ENCODE results near the gene USP19.

USP19 gene

DNA sequence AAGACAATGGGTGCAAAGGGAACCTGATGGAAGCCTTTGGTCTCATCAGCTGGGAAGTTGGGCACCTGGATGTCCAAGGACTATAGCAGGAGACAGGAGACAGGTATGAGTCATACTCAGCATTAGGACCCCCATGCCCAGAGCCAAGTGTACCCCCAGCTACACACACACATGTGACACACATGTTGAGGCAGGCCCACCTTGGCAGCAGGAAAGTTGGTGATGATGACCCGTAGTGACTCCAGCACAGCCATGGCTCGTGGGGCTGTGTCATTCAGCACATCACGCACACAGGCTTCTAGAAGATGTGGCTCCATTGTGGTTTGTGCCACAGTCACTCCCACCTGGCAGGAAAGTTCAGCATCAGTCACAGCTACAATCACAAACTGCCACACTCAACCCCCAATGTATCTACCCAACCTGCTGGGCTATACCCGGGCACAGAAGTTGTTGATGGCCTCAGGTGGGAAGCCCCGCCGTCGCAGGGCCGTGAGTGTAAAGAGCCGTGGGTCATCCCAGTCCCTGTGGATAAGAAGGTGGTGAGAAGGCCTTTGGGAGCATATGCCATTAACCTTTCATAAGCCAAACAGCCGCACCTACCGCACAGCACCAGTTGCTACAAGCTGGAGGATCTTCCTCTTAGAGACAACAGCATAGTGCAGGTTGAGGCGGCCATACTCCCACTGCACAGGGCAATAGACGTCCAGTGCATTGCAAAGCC, 21.6 kb downstream of the USP19 start:
- no peak for DNase-seq

DNA sequence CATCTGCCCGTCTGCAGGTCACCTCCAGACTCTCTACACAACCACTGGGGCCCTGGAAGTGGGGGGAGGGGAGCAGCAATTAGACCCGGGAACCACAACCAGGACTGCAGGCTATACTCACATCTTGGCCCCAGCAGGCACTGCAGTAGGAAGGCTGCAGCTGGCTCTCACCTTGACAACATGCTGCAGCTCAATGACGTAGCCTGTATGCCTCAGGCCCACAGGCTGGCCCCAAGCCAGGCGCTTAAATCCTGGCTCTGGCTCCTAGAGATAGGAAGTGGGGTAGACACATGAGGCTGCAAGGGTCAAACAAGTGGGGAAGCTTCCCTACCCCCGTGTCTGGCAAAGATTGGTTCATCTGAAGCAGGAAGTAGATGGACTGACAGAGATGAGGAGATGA, 22.2 kb downstream of the USP19 start:
- no peak for DNase-seq

DNA sequence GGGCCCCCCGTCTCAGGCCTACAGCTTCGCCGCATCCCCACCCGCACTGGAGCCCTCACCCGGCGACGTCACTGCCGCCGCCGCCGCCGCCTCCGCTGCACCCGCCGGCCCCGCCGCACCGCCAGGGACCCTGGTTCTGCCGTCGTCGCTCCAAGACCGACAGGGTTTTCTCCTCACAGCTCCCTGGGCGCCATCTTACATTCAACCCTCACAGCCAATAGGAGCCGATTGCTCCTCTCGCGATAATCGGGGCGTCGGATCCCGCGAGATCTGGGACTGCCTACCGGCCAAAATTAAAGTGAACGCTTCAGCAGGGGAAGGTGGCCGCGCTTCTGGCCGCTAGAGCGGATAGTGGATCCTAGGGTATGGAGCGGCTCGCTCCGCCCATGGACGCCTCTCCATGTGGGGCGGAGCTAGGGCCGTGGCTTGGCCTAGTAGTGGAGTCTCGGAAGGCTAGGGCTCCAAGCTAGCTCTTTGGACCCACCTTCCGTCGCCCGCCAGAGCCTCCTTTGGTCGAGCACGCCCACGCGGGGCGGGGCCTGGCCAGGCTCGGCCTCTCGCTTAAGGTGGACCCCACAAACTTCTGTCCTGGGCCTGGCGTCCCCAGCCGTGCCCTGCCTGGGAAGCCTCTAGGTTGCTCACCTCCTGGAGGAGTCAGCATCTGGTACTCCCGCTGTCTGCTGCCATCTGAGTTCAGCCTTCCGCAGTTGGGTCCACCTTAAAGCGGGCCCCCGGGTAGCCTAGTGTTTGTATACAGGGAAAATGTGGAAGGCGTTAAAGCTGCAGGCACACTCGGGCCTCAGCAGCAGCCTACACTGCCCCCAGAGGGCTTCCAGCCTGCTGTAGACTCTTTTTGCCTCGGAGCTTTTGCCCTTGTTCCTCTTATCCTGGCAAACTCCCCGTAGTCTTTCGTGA, 26.5 kb downstream of the USP19 start, which contains the start of gene QRICH1:
Gene QRICH1, minus strand, starts transcription at position 219 of the 915 bp plus-strand sequence. CDS start 17,054 bp downstream, outside the sequence.
- peak; percentile 96 to 98 for DNase-seq

DNA sequence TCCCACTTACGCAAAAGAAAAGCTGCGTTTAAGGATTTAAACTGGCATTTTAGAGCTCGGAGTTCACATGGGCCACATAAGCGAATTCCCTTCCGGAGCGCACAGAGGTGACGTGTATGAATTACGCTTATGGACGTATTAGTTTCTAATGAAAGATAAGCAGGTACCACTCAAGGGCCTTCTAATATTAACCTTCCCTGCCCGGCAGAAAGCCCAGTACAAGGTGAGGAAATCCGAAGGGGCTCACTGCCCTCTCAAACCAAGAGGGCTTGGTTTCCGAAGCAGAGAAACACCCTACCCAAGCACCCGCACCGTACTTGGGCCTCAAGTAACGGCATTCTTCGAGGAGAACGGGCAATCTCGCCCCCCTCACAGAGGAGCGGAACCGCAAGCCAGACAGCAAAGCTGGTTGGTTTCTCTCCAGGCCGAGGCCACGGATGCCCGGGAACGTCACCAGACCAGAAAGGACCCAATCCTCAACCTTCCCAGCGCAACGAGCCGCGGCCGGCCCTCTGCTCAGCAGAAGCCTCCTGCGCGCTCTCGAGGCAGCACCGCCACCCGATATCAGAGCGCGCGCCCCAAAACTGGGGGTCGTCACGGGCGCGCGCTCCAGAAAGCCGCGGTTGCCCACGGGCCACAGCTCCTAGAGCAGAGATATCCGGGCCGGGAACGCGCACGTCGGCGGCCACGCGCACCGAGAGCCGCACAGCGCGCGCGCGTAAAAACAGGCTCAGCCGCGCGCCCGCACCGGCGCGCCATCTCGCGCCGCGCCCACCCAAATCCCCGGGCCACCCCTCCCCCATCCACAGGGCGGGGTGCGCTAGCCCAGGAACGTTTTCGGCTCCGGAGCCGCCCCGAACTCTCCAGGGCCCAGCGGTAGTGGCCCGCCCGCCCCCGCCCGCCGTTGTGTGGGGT, 27.4 kb downstream of the USP19 start:
- peak; percentile 83 to 86 for DNase-seq

DNA sequence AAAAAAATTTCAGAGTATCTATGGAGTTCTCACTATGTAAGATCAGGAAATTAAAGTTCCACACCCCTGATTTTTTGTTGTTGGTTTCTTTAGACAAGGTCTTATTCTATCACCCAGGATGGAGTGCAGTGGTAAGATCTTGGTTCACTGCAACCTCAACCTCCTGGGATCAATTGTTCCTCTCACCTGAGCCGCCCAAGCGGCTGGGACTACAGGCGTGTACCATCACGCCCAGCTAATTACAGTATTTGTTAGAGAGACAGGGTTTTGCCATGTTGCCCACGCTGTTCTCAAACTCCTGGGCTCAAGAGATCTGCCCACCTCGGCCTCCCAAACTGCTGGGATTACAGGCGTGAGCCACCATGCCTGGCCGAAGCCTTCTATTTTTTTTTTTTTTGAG, 39.2 kb downstream of the USP19 start:
- no peak for DNase-seq

DNA sequence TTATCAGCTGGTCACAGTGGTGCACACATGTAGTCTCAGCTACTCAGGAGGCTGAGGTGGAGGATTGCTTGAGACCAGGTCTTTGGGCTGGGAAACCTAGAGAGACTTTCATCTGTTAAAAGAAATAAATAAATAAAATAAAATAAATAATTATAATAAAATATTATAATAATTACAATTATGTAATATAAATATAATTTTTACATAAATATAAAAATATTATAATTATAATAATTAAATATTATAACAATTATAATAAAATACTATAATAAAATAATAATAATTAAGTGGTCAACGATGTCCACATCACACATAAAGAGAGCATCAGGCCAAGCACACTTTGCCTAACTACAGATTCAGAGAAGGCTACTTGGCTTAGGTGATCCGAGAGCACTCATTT, 41.4 kb downstream of the USP19 start:
- no peak for DNase-seq

DNA sequence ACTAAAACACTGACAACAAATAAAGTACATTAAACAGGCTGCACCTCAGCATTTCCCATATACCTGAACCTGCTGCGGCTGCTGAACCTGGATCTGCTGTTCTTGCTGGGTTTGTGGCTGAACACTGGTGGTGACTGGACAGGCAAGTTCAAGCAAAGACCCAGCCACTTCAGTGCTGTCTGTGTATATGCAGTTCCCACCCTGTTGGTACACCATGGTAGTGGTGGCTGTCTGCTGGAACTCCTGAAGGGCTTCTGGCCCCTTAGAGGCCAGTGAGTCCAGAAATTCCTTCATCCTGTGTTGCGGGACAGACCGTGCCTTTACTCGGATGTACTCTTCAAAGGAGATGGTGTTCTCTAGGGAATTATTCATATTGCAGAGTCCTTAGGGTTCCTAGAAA, 44.0 kb downstream of the USP19 start:
- no peak for DNase-seq

DNA sequence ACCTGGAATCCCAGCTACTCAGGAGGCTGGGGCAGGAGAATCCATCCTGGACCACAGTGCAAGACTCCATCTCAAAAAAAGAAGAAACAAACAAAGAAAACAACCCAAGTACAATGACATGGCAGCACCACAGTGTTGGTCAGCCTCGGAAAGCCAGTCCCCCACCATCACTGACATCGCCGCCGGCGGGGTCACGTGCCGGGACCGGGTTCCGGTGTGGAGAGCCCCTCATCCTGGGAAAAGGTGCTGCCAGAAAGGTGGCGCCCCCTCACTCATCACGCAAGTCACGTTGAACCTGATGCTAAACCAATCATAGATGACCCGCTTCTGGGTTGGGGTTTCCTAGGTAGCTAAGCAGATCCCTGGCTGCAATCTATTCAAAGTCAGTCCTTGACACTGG, 44.5 kb downstream of the USP19 start:
- no peak for DNase-seq

Data from CD4-positive, alpha-beta T cell treated with Interleukin-1 beta for 1 hour (primary cell).